IMR-90 (cell line): ENCODE data around the gene TSPAN14. TPM values are rescaled to one million over a fixed set of nuclear protein-coding genes. Genes with fewer than 3 reads are reported as not detected.

ENCODE experiments used
- ATAC-seq: fragments of 200-7000 bp; cut with Tn5 transposase; 2 replicates; pipeline ENCODE4 v1.9.1; 2020; ENCODE audit warnings: low read depth, mild to moderate bottlenecking, moderate library complexity
- BruUV-seq: library from RNA; stranded (reverse); fragments of 400-500 nt; replicated peaks from 2 replicates; lab custom pipeline; 2021; lab: Mats Ljungman, UMichigan
- CTCF ChIA-PET: fragments of 300-600 bp; formaldehyde crosslinking; extraction: SDS; loops from one replicate; lab custom pipeline; 2021; ENCODE audit warnings: antibody characterized with exemption; lab: Yijun Ruan, JAX
- POLR2A ChIA-PET: fragments of 300-600 bp; sonication (Branson Sonifier 250); formaldehyde crosslinking; loops from one replicate; lab custom pipeline; 2022; ENCODE audit warnings: antibody characterized with exemption; ENCODE audit not compliant: unreplicated experiment; lab: Charles Lee
- DNase-seq: peaks from one replicate; pipeline ENCODE4 v3.0.0; 2013
- H2AFZ ChIP-seq: replicated peaks from 2 replicates; pipeline ENCODE3; 2013; ENCODE audit warnings: low read length, mild to moderate bottlenecking; ENCODE audit not compliant: poor library complexity
- H2AK5ac ChIP-seq: 2 replicates; pipeline ENCODE4 v1.6.1; 2013; ENCODE audit warnings: low read depth, low read length, inconsistent platforms
- H2AK9ac ChIP-seq: replicated peaks from 2 replicates; pipeline ENCODE3; 2013; ENCODE audit warnings: mild to moderate bottlenecking, low read depth, low read length, moderate library complexity; ENCODE audit not compliant: poor library complexity
- H2BK120ac ChIP-seq: 2 replicates; pipeline ENCODE4 v1.6.1; 2013; ENCODE audit warnings: low read depth, low read length, inconsistent platforms
- H2BK15ac ChIP-seq: 3 replicates; pipeline ENCODE4 v1.6.1; 2013; ENCODE audit warnings: low read depth, low read length, inconsistent platforms
- H2BK20ac ChIP-seq: 2 replicates; pipeline ENCODE4 v1.6.1; 2013; ENCODE audit warnings: low read depth, mild to moderate bottlenecking, inconsistent platforms, low read length, moderate library complexity
- H2BK5ac ChIP-seq: 2 replicates; pipeline ENCODE4 v1.6.1; 2013; ENCODE audit warnings: mild to moderate bottlenecking, low read depth, low read length, inconsistent platforms; ENCODE audit not compliant: poor library complexity, severe bottlenecking
- H3K14ac ChIP-seq: replicated peaks from 2 replicates; pipeline ENCODE4 v1.6.1; 2013; ENCODE audit warnings: low read depth, low read length, inconsistent platforms
- H3K18ac ChIP-seq: 2 replicates; pipeline ENCODE4 v1.6.1; 2013; ENCODE audit warnings: low read depth, low read length, control low read depth
- H3K23ac ChIP-seq: 2 replicates; pipeline ENCODE4 v1.6.1; 2013; ENCODE audit warnings: low read depth, low read length, inconsistent platforms
- H3K27ac ChIP-seq: 2 replicates; pipeline ENCODE4 v1.5.1; 2013; ENCODE audit warnings: mild to moderate bottlenecking, control low read depth, low read length; ENCODE audit not compliant: insufficient read depth
- H3K27me3 ChIP-seq: 2 replicates; pipeline ENCODE4 v1.6.1; 2013; ENCODE audit warnings: low read length; ENCODE audit not compliant: control insufficient read depth, insufficient read depth
- H3K36me3 ChIP-seq: 2 replicates; pipeline ENCODE4 v1.6.1; 2013; ENCODE audit warnings: low read length, mixed read lengths; ENCODE audit not compliant: control insufficient read depth, insufficient read depth
- H3K4ac ChIP-seq: 2 replicates; pipeline ENCODE4 v1.6.1; 2013; ENCODE audit warnings: low read depth, low read length, inconsistent platforms
- H3K4me1 ChIP-seq: 2 replicates; pipeline ENCODE4 v1.6.1; 2013; ENCODE audit warnings: low read length, mixed read lengths; ENCODE audit not compliant: control insufficient read depth, insufficient read depth
- H3K4me2 ChIP-seq: 2 replicates; pipeline ENCODE4 v1.6.1; 2013; ENCODE audit warnings: low read depth, mild to moderate bottlenecking, control low read depth, low read length, moderate library complexity
- H3K4me3 ChIP-seq: 2 replicates; pipeline ENCODE4 v1.5.1; 2013; ENCODE audit warnings: low read depth, mild to moderate bottlenecking, control low read depth, low read length, moderate library complexity; ENCODE audit not compliant: insufficient read depth
- H3K56ac ChIP-seq: 2 replicates; pipeline ENCODE4 v1.6.1; 2013; ENCODE audit warnings: low read length, inconsistent platforms; ENCODE audit not compliant: insufficient read depth; ENCODE audit errors: extremely low read depth
- H3K79me1 ChIP-seq, 2 experiments: 2 replicates each; pipeline ENCODE4 v1.6.1; 2013; ENCODE audit warnings: low read length in 2 of 2, inconsistent platforms in 1 of 2, low read depth in 1 of 2
- H3K9ac ChIP-seq: 2 replicates; pipeline ENCODE4 v1.6.1; 2013; ENCODE audit warnings: low read depth, low read length, control low read depth
- H3K9me1 ChIP-seq: 2 replicates; pipeline ENCODE4 v1.6.1; 2013; ENCODE audit warnings: low read length, inconsistent platforms; ENCODE audit not compliant: insufficient read depth
- H3K9me3 ChIP-seq: 2 replicates; pipeline ENCODE4 v1.6.1; 2013; ENCODE audit warnings: low read length; ENCODE audit not compliant: control insufficient read depth, insufficient read depth
- H4K20me1 ChIP-seq: 2 replicates; pipeline ENCODE4 v1.6.1; 2013; ENCODE audit warnings: low read length, inconsistent platforms; ENCODE audit not compliant: insufficient read depth
- H4K5ac ChIP-seq: 2 replicates; pipeline ENCODE4 v1.6.1; 2013; ENCODE audit warnings: mild to moderate bottlenecking, low read depth, low read length, control low read depth
- H4K8ac ChIP-seq, 2 experiments: 2 replicates each; pipeline ENCODE4 v1.6.1; 2013; ENCODE audit warnings: low read depth in 2 of 2, low read length in 2 of 2, control low read depth in 1 of 2, inconsistent platforms in 1 of 2
- H4K91ac ChIP-seq: 2 replicates; pipeline ENCODE4 v1.6.1; 2013; ENCODE audit warnings: low read depth, low read length, inconsistent platforms; ENCODE audit not compliant: insufficient read depth
- BHLHE40 ChIP-seq: fragments of 150-350 bp; IDR thresholded peaks from 2 replicates; pipeline ENCODE4 v1.6.1; 2016; ENCODE audit warnings: mild to moderate bottlenecking, low read depth, low read length
- CEBPB ChIP-seq: IDR thresholded peaks from 2 replicates; pipeline ENCODE4 v1.6.1; 2012; ENCODE audit warnings: low read depth, low read length, improper control_type of control experiment
- CTCF ChIP-seq: conservative IDR thresholded peaks from 2 replicates; pipeline ENCODE4 v1.5.1; 2012; ENCODE audit warnings: mild to moderate bottlenecking, low read depth, low read length, improper control_type of control experiment
- ELK1 ChIP-seq: fragments of 150-350 bp; IDR thresholded peaks from 2 replicates; pipeline ENCODE4 v1.6.1; 2016; ENCODE audit warnings: low read depth, mild to moderate bottlenecking, low read length, moderate library complexity, borderline replicate concordance
- FOS ChIP-seq: fragments of 150-350 bp; IDR thresholded peaks from 2 replicates; pipeline ENCODE4 v1.6.1; 2016; ENCODE audit warnings: low read depth, low read length
- MAFK ChIP-seq: IDR thresholded peaks from 2 replicates; pipeline ENCODE4 v1.6.1; 2012; ENCODE audit warnings: low read depth, low read length, improper control_type of control experiment
- MAZ ChIP-seq: IDR thresholded peaks from 2 replicates; pipeline ENCODE4 v1.6.1; 2012; ENCODE audit warnings: low read depth, mild to moderate bottlenecking, low read length, improper control_type of control experiment, moderate library complexity, borderline replicate concordance
- MXI1 ChIP-seq: IDR thresholded peaks from 2 replicates; pipeline ENCODE4 v1.6.1; 2012; ENCODE audit warnings: low read depth, mild to moderate bottlenecking, low read length, moderate library complexity, borderline replicate concordance
- NFE2L2 ChIP-seq: fragments of 150-350 bp; IDR thresholded peaks from 2 replicates; pipeline ENCODE4 v1.6.1; 2016; ENCODE audit warnings: low read depth, mild to moderate bottlenecking, low read length
- RAD21 ChIP-seq: IDR thresholded peaks from 2 replicates; pipeline ENCODE4 v1.6.1; 2012; ENCODE audit warnings: low read length, improper control_type of control experiment
- RCOR1 ChIP-seq: IDR thresholded peaks from 2 replicates; pipeline ENCODE4 v1.6.1; 2012; ENCODE audit warnings: mild to moderate bottlenecking, low read length, improper control_type of control experiment; ENCODE audit not compliant: insufficient replicate concordance
- RFX5 ChIP-seq: IDR thresholded peaks from 2 replicates; pipeline ENCODE4 v1.8.0; 2012; ENCODE audit warnings: low read depth, mild to moderate bottlenecking, low read length, moderate library complexity
- SMC3 ChIP-seq: fragments of 150-350 bp; IDR thresholded peaks from 2 replicates; pipeline ENCODE4 v1.6.1; 2016; ENCODE audit warnings: low read depth, mild to moderate bottlenecking, antibody characterized with exemption, low read length, moderate library complexity
- USF2 ChIP-seq: fragments of 150-350 bp; IDR thresholded peaks from 2 replicates; pipeline ENCODE4 v1.6.1; 2017; ENCODE audit warnings: mild to moderate bottlenecking, antibody characterized with exemption, low read length, low read depth
- whole genome bisulfite sequencing, 2 experiments: methylation state at CpG; one replicate each; pipeline versions ENCODE4 v1.1.5 to v1.1.7; 2013; ENCODE audit warnings: missing lambda C conversion rate in 2 of 2; ENCODE audit not compliant: insufficient read length in 1 of 2; ENCODE audit errors: extremely low coverage in 2 of 2; 5-methylcytosine and 5-hydroxymethylcytosine counted together
- dilution Hi-C: fragments of 300-500 bp; cut with HindIII; formaldehyde crosslinking; loops from one replicate; pipeline ENCODE4 v1.14.3; 2018; ENCODE audit warnings: low sequenced_read_pairs; ENCODE audit not compliant: unreplicated experiment
- in situ Hi-C: fragments of 300-500 bp; cut with MboI; formaldehyde crosslinking; loops from 3 replicates; pipeline ENCODE4 v1.14.3; 2019; ENCODE audit warnings: low sequenced_read_pairs, inconsistent platforms, mixed read lengths
- intact Hi-C: fragments of 100-400 bp; cut with micrococcal nuclease; formaldehyde crosslinking; loops from 2 replicates; pipeline ENCODE4 v1.10.0; 2022
- polyA plus RNA-seq, 3 experiments: library from polyadenylated mRNA; depleted of rRNA; stranded (reverse); fragments of >200 nt; gene quantifications; 2 replicates each; pipeline ENCODE4 v1.2.3, GENCODE V29; 2012; ENCODE audit warnings: low replicate concordance in 1 of 3
- total RNA-seq: library from RNA; depleted of rRNA; stranded (reverse); fragments of >200 nt; gene quantifications from 2 replicates; pipeline ENCODE4 v1.2.3, GENCODE V29; 2012

Gene TSPAN14
- total and polyA plus RNA-seq, 2 of the 4 experiments (the other 2 are of a cell fraction): 18.5 to 43.0 TPM

GRCh38 chr10:80458638-80459037 lies 4.5 kb downstream of the TSPAN14 start:
- no peak overlapping the region for H3K23ac ChIP-seq
- H2BK15ac ChIP-seq: no peak overlapping the region
- peaks cover 53% of the 10 kb centered on the region for H3K9me1 ChIP-seq
- no peak overlapping the region for H4K5ac ChIP-seq
- no peak overlapping the region for H2BK5ac ChIP-seq
- intact Hi-C loops: no loop called here
- H3K27me3 ChIP-seq: no peaks in the 10 kb centered on the region
- no peak overlapping the region for H3K4me3 ChIP-seq
- H2AK9ac ChIP-seq: no peak overlapping the region
- H3K14ac ChIP-seq: no peak overlapping the region
- 0 out of 2 replicates have a peak overlapping the region, but pooled peaks have one; percentile 62 for H3K4ac ChIP-seq
- in situ Hi-C loops: loop anchor here (5.0 to 25.0 kb wide), 2 partner anchors 44 to 296 kb away; no protein-coding TSS in a partner anchor
- peaks cover 41% of the 10 kb centered on the region for H3K4me1 ChIP-seq
- no peak overlapping the region for H3K4me2 ChIP-seq
- no peak overlapping the region for H2BK20ac ChIP-seq
- ATAC-seq (no peak), DNase-seq (no peak)
- no peaks in the 10 kb centered on the region for H3K9me3 ChIP-seq
- peaks cover 72% of the 10 kb centered on the region for H4K20me1 ChIP-seq
- no peaks in the 10 kb centered on the region; the same call in 1 of the 2 replicates for H3K36me3 ChIP-seq
- no peak overlapping the region for H2AFZ ChIP-seq
- peak overlapping the region; percentile 59; the same call in 1 of the 2 replicates for H2AK5ac ChIP-seq
- H3K9ac ChIP-seq: no peak overlapping the region
- H3K56ac ChIP-seq: no peak overlapping the region
- no peak overlapping the region for H3K18ac ChIP-seq
- no CpG with 5 or more reads among the region's 6 CpGs for WGBS, 2 experiments
- no TSS peak for BruUV-seq
- TF ChIP-seq BHLHE40 (no peak), RAD21 (no peak), MAFK (no peak), RCOR1 (no peak), USF2 (no peak), CEBPB (no peak), NFE2L2 (no peak), ELK1 (no peak), MAZ (no peak), CTCF (no peak), SMC3 (no peak), MXI1 (no peak), FOS (no peak), RFX5 (no peak)
- ChIA-PET CTCF (interaction anchor here (0.6 to 3.4 kb wide), 5 partner anchors 9 to 141 kb away, joined by 3 to 20 read pairs (median 3); no protein-coding TSS in a partner anchor), POLR2A (interaction anchor here (1.0 kb wide), 1 partner anchor 47 kb away, joined by 3 read pairs; no protein-coding TSS in a partner anchor)
- H4K8ac ChIP-seq: peak overlapping the region in 1 of 2 experiments; percentile 35; a peak in 1 of 4 replicates
- peaks cover 4 to 81% of the 10 kb centered on the region in 2 experiments for H3K79me1 ChIP-seq
- dilution Hi-C loops: no loop called here
- H2BK120ac ChIP-seq: no peak overlapping the region
- H3K27ac ChIP-seq: no peak overlapping the region
- H4K91ac ChIP-seq: no peak overlapping the region
